HG03520 (cell line): ENCODE data around the gene COG2.
"Not testable (repeated sequence)": the region's sequence is repeated elsewhere in the genome, so short reads cannot be mapped to it uniquely, and the experiment has no call there.

Experiments
- ATAC-seq: cut with Tn5 transposase; IDR thresholded peaks from one replicate; pipeline ENCODE4 v1.9.1; 2021; ENCODE audit warnings: mild to moderate bottlenecking, moderate library complexity; ENCODE audit not compliant: unreplicated experiment

The COG2 gene

DNA sequence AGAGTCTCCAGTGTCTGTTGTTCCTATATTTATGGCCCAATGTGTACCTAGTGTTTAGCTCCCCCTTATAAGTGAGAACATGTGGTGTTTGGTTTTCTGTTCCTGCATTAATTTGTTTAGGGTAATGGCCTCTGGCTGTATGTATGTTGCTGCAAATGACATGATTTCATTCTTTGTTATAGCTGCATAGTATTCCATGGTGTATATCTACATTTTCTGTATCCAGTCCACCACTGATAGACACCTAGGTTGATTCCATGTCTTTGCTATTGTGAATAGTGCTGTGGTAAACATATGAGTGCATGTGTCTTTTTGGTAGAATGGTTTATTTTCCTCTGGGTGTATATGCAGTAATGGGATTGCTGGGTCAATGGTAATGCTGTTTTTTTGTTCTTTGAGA is 56.7 kb downstream of the COG2 start:
- not testable (repeated sequence) for ATAC-seq

DNA sequence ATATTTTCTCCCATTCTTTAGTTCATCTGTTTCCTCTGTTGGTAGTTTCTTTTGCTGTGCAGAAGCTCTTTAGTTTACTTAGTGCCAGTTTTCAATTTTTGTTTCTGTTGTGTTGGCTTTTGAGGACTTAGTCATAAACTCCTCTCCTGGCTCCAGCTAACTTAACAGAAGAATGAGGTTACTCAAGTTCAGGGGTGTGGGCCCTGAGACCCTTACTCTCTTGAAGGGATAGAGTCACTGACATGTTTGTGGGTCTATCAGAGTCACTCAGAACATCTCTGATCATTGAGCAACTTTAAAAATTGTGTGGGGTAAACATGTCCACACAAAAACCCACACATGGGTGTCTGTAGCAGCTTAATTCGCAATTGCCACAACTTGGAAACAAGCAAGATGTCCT is 57.4 kb downstream of the COG2 start:
- no peak for ATAC-seq

DNA sequence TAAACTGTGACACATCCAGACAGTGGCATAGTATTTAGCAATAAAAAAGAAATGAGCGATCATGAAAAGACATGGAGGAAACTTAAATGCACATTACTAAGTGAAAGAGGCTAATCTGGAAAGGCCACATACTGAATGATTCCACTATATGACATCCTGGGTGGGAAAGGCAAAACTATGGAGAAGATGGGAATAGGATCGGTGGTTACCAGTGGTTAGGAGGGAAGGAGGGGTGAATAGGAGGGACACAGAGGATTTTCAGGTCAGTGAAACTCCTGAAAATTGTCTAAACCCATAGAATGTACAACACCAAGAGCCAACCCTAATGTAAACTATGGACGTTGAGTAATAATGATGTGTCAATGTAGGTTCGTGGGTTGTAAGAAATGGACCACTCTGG is 57.9 kb downstream of the COG2 start:
- no peak for ATAC-seq

GRCh38 chr1:230701434-230701833 is 59.2 kb downstream of the COG2 start:
- no peak for ATAC-seq

DNA sequence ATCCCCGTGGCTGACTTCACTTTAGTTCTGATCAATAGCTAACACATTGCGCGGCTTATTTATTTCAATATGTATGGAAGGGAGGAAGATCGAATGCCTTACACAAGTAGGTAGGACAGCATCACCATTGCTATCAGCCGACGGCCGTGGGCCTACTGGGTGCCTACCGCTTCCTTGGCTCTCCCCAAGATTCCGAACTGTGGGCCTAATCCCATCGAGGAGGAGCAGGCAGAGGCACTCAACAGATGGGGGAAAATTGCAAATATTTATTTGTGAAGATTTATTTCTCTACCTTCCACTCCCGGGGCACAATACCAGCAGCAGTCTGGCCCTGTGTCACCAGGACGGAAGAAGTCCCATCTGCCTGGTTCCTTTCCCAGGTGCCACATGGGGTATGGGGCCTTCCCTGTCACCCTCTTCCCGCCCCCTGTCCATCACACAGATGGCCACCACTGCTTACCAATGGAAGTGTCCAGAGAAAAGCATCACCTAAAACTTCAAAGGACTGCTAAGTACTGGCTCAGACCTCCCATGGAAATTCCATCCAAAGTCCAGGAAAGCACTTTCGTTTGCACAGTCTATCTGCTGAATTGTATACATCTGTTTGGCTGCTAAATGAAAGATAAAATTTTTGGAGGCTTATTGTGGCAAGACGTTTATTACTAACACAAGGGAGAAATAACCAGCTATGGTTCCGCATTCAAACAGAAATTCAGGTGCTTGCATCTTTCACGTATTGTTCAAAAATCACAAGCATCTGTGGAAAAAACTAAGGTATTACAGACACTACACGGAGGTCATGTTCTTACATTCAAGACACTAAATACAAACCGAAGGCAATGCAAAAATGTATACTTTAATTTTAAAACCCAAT is 59.9 kb downstream of the COG2 start:
- ATAC-seq: no peak

DNA sequence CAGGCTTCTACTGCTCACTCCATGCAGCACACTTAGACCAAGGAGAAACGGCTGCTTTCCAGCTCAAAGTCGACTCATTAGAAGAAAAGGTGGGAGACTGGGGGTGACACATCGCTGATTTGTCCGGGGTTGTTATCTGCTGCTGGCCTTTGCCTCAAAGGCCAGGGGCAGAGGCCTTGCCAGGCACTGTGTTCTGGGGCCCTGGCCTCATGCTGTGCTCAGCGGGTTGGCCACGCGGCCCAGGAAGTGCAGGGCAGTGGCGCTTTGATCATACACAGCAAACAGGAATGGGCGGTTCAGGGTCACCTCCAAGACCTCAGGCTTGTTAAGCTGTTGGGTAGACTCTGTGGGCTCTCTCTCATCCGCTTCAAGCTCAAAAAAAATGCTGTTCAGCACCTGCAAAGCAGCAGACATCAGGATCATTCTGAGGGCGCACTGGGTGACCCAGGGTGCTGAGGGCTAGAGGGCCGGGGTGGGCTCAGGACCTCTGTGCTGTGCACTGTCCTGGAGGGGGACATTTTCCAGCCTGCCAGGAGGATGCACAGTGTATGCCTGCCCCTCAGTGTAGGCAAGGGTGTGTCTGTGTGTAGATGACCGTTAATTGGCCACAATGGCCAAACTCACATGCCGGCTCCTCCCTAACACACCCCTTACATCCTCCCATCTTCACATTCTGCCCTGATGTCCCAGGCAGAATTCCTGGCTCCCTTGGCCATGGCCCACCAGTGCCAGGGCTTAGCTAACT is 60.8 kb downstream of the COG2 start:
- ATAC-seq: no peak

DNA sequence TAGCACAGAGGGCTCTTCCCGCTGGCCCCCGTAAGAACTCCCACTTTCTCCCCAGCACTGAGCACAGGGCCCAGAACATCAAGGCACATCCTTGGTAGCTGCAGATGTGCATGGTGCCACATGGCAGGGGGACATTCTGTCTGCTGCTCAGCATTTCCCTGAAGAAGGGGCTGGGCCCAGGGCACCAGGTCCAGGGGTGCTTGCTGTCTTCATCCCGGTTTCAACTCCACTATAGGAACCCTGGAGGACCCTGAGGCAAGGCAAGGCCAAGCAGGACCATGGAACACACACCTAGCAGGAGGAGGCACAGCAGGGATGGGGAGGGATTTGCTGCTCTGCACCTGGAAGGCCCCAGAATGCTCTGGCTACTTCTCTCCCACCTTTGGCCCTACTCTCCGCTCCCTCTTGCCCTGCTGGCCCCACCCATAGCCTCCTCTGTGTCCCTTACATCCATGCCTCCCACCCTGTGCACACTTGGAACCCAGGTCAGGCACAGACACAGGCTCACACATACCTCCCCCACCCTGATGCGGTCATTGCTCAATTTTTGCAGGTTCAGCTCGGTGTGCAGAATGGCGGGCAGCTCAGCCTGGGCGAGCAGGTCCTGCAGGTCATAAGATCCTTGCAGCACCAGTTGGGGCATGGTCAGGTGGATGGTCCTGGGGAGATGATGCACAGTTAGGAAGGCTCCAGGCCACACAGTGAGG is 61.6 kb downstream of the COG2 start:
- ATAC-seq: no peak

GRCh38 chr1:230704830-230705229 is 62.5 kb downstream of the COG2 start:
- ATAC-seq: no peak

DNA sequence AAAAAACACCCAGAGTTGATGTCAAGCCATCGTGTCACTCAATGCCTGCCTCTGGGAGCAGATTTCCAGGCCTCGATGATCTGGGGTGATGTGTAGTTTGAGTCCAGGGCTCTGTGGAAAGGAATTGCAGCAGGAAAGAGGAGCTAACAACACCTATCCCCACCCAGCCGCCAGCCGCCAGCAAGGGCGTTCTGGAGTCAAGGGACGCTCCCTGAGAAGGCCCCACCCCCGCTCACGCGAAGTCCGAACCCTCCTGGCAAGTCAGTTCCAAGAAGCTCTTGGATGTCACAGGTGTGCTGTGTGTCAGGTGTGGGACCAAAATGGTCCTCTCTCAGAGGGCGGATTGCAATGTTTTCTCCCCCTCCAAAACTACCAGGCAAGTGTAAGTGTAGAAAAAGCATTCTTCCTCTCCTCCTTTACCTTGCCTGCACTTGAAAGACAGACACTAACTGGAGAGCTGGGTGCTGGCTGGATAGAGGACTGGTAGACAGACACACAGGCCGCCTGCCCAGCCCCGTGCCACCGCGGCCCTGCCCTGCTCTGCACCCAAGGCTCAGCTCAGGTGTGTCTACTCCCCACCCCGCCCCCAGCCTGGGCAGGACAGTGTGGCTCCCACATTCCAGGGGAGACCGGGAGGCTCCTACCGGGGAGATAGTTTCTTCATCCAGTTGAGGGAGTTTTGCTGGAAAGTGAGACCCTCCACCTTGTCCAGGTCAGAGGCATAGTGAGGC is 63.2 kb downstream of the COG2 start:
- no peak for ATAC-seq

DNA sequence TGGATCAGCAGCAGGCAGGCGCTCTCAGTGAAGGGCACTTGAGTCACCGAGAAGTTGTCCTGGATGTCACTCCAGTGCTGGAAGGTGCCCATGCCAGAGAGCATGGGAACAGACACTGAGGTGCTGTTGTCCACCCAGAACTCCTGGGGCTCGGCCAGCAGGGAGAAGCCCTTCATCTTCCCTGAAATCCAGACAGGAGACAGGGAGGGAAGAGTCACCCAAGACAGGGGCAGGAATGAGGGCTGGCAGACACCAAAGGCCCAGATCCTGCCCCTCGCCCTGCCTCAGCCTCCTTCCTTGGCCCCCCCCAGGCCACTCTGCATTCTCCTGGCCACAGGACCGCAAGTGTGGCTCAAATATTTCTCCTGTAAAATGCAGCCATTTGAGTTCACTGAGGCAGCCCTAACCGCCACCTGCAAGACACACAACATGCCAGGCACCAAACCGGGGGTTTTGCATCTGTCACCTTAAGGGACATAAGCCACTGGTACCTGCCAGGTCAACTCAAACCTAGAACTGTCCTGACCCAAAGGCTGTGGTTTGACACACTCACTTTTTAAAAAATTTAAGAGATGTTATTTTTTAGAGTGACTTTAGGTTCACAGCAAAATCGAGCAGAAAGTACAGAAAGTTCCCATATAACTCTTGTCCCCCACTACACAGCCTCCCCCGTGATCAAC is 63.9 kb downstream of the COG2 start:
- ATAC-seq: no peak

GRCh38 chr1:230706887-230707731 is 64.8 kb downstream of the COG2 start:
- ATAC-seq: no peak

DNA sequence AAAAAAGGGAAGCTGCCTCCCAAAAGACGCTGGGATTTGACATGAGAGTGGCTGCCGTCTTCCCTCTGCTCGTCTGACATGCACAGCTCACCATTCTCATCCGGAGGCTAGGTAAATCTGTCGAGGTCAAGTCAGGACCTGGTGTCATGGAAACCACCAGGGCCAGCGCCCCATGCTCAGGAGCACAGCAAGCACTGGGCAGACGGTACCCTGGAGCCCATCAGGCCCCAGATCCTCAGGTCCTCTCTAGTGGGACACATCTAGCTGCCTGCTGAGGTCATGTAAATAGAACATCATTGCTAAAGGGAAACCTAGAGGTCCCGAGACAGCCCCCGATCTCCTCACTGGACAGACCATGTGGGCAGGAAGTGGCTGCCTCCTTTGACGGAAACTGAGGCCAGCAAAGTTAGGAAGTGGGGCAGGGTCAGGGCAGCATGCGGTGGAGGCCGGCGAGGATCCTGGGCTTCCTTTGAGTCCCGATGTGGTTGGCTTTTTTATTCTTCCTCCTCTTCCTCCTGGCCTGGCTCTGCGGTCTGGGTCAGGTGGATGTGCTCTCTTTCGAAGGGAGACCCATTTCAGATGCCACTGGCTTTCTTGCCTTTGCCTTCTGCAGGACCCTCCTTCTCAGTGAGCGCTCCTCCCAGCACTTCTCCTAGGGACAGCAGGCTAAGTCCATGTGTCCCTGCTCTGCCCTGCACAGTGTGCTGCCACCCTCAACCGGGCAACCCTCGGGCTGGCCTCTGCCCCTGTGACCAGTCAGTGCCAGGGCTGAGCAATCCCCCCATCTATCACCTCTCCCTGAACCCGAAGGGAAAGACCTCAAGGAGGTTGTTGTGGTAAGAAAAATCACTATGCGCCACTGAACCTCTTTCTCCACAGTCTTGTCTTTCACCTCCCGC is 65.7 kb downstream of the COG2 start:
- ATAC-seq: no peak

DNA sequence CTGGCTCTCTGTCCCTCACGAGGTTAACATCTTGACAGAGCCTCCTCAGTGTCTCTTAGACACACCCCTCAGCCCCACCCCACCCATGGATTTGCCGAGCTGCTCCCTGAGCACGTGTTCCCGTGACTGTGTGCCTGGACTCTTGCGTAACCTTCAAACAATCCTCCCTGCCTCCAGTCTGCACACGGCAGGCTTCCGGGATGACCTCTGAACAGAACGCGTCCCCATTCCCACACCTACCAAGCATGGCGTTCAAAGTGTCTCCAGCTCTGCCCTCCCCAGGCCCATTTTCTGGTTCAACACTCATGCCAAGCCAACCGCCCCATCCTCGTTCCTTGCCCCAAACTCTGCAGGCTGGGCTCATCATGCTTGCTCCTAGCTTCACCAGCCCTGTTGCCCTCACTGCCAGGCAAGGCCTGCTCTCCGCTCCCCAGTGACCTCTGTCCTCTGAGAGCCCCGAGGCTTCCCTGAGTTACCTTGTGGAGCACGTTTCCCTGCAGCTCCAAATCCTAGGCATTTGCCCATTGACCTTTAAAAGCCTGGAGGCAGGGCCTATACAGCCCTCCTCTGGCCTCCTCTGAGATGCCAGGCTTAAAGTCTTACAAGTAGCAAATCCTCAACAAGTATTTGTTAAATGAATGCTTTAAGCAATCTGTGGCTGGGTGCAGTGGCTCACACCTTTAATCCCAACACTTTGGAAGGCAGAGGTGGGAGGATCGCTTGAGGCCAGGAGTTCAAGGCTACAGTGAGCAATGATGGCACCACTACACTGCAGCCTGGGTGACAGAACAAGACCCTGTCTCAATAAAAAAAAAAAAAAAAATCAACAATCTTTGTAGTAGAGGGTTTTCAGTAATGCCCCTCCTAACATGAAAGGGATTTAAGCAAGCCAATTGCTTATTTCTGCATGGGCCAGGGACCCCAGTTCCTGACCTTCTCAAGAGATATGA is 66.6 kb downstream of the COG2 start:
- no peak for ATAC-seq

GRCh38 chr1:230709619-230710542 is 67.6 kb downstream of the COG2 start:
- ATAC-seq: no peak

GRCh38 chr1:230710543-230710904 is 68.2 kb downstream of the COG2 start:
- no peak for ATAC-seq

DNA sequence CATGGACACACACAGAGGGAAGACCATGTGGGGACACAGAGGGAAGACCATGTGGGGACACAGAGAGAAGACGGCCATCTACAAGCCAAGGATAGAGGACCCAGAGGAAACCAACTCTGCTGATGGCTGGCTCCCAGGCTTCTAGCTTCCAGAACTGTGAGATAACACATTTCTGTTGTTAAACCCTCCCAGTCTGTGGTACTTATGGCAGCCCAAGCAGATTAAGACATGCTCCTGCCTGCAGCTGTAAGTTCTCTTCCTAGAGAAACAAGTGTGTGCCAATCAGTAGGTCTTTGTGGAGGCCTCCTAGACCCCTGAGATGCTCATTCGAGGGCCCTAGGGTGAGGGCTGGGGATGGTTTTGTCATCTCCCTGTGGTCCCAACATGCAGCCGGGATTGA is 69.0 kb downstream of the COG2 start:
- ATAC-seq: no peak
